ENCODE results near the gene CD96.

CD96 gene

DNA sequence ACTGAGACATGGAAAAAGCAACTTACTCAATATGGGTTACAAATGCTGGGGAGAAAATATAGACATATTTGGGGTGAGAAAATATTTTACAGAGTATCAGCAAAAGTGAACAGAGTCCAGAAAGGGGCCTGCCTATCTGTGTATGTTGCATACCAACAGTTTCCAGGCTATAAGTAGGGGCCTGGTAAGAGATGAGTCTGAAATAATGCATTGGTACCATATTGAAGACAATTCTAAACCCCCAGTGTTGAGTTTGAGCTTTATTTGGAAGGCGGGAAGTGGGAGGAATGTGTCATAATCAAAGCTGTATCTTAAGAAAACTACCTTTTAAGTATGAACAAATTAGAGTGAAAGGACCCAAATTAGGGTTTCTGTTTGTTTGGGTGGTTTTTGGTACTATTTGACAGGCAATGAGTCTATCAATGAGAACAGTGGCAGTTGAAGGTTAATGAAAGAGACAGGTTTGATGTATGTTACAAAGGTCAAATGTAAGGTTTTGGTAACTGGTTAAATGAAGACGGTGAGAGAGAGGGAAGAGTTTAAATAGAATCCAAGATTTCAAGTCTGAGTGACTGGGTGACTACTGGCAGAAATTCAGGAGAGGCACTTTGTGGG is 159.4 kb downstream of the CD96 start:
- no peak for DNase-seq (ENCODE audit: low read depth)
- TF ChIP-seq, protein P1, sequence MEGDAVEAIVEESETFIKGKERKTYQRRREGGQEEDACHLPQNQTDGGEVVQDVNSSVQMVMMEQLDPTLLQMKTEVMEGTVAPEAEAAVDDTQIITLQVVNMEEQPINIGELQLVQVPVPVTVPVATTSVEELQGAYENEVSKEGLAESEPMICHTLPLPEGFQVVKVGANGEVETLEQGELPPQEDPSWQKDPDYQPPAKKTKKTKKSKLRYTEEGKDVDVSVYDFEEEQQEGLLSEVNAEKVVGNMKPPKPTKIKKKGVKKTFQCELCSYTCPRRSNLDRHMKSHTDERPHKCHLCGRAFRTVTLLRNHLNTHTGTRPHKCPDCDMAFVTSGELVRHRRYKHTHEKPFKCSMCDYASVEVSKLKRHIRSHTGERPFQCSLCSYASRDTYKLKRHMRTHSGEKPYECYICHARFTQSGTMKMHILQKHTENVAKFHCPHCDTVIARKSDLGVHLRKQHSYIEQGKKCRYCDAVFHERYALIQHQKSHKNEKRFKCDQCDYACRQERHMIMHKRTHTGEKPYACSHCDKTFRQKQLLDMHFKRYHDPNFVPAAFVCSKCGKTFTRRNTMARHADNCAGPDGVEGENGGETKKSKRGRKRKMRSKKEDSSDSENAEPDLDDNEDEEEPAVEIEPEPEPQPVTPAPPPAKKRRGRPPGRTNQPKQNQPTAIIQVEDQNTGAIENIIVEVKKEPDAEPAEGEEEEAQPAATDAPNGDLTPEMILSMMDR (IDR thresholded peaks at IDR 0.05; ENCODE audit: insufficient read depth, low read depth, low read length, missing control alignments): no peak

More for the DNA sequence above, 159.4 kb downstream of the CD96 start:
- H3K4me3 ChIP-seq (ENCODE audit: low read length): no peak overlapping the region

All from epithelial cell of esophagus (primary cell).